Retinal pigment epithelial cell (primary cell): Measurements from ENCODE around the gene NSDHL.
"Not testable (repeated sequence)": the region's sequence is repeated elsewhere in the genome, so short reads cannot be mapped to it uniquely, and the experiment has no call there.

Experiments used
- DNase-seq: peaks from one replicate; pipeline ENCODE4 v3.0.0-alpha.2; 2010; ENCODE audit warnings: low read depth
- H3K4me3 ChIP-seq: 2 replicates; pipeline ENCODE4 v1.5.1; 2011; ENCODE audit warnings: mild to moderate bottlenecking, low read length, control low read depth, moderate library complexity
- CTCF ChIP-seq: conservative IDR thresholded peaks from 2 replicates; pipeline ENCODE4 v1.5.1; 2011; ENCODE audit warnings: low read depth, low read length, control low read depth, inconsistent platforms

NSDHL gene

GRCh38 chrX:152903589-152903988 lies 72.7 kb downstream of the NSDHL start:
- no peak for TF ChIP-seq CTCF
- DNase-seq, result no peak
- H3K4me3 ChIP-seq, result no peak overlapping the region

- DNase-seq, result no peak
- TF ChIP-seq CTCF, result peak; percentile 84
- no peak overlapping the region for H3K4me3 ChIP-seq
Measured at GRCh38 chrX:152904151-152905080, 73.6 kb downstream of the NSDHL start.

DNA sequence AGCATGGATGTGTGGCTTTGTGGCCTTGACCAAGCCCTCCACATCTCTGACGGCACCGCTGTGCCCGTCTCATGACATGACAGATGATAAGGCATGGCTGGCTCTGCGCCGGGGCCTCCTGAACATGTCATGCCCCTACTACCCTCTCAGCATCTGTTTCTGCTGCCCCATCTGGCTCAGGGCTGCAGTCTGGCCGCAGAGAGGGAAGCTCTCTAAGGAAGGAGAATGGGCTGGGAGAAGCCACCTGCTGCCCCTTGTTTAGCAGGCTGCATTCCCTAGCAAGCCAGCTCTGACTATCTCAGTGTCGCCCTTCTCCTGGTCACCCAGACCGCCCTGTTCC lies 74.2 kb downstream of the NSDHL start:
- DNase-seq, result no peak
- no peak overlapping the region for H3K4me3 ChIP-seq
- no peak for TF ChIP-seq CTCF

GRCh38 chrX:152907084-152907651 lies 76.3 kb downstream of the NSDHL start:
- peak; percentile 82 for DNase-seq
- no peak for TF ChIP-seq CTCF
- H3K4me3 ChIP-seq, result peak overlapping the region; percentile 17

- no peak for DNase-seq
Measured at GRCh38 chrX:152908486-152908885, 77.6 kb downstream of the NSDHL start.

DNA sequence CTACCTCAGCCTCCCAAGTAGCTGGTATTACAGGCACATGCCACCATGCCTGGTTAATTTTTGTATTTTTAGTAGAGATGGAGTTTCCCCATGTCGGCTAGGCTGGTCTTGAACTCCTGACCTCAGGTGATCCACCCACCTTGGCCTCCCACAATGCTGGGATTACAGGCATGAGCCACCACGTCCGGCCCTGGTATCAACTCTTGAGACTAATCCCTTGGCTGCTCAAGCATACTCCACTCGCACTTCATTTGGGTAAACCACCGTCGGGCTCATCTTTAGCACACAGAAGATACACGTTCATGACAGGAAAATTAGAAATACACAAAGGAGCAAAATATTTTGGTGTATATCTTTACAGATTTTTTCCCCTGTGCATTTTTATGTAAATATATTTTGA lies 79.2 kb downstream of the NSDHL start:
- H3K4me3 ChIP-seq, DNase-seq: not testable (repeated sequence)

More at GRCh38 chrX:152908486-152908885, 77.6 kb downstream of the NSDHL start:
- no peak for TF ChIP-seq CTCF
- no peak overlapping the region for H3K4me3 ChIP-seq

GRCh38 chrX:152912106-152912505 lies 81.2 kb downstream of the NSDHL start:
- DNase-seq, result no peak
- TF ChIP-seq CTCF, result peak; percentile 39
- no peak overlapping the region for H3K4me3 ChIP-seq
